ENCODE data around the gene CACNB4.
"Not testable (repeated sequence)": the region's sequence is repeated elsewhere in the genome, so short reads cannot be mapped to it uniquely, and the experiment has no call there.

Gene CACNB4

GRCh38 chr2:152098496-152099366 lies at the start of gene CACNB4:
Gene CACNB4 (minus strand): TSS chr2:152099044.
- no peak for DNase-seq (ENCODE audit: low read depth in 1 of 2, low spot score in 1 of 2)

DNA sequence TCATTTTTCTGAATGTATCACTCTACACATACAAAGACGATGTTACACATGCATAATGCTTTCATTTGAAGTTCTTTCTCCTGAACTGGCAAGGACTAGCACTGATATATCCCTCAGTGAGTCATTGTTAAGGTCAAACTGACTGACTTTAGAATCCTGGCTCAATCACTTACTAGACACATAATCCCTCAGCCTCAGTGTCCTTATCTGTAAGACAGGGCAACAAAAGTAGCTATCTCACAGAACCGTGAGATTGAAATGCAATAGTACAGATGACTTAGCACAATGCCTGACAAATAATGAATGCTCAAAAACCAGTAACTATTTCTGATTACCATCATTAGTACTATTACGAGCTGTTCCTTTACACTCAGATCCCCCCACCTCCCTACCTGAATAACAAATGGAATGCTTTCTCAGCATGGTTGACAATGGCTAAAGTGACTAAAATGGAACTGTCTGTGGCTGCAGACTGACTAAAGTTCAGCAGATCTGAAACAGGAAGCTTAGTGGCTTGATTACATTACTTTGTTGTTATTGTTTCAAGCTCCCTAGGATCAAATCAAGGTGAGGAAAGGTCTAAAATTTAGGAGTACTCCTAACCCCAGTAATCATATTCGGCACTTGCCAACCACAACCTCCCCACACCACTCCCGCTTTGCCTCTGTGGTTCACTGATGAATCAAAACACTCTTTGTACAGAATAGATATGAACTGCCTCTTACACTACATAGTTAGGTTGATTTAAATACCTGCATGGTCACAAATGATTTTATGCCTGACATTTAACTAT lies 35.8 kb upstream of the CACNB4 start:
- DNase-seq (ENCODE audit: low read depth in 1 of 2, low spot score in 1 of 2) = no peak

DNA sequence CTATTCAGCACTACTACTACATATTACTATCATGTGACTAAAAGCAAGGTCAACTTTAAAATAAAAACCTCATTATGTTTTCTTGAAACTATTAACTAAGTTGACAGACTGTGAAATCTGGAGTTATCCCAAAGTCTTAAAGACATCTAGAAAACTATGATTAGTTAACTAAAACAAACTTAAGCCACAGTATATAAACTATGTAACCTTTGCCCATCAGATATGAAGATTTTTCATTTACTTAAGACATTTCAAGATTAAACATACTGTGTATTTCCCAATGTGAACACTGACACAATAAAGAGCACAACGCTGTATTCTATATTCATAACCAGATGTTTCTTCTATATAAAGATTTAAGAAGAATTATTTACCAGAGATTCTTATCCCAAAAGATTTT lies 33.5 kb upstream of the CACNB4 start:
- DNase-seq (ENCODE audit: low read depth in 1 of 2, low spot score in 1 of 2) = no peak

DNA sequence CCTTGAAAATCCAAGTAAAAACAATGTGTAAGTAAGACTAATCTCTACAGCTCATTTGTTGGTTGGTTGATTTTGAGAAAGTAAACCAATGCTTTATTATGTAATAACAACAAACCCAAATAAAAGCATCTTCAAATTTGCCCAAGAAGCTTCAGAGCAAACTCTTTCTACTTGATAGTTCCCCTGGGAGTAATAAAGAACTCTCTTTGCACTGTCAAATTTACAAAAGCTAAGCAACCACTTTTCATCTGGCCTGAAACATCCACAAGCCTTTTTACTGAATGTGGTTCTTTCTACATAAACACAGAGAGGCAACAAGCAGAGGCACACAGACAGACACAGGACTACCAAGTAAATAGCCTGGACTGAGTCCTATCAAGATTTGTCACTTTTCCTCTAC lies 28.8 kb upstream of the CACNB4 start:
- DNase-seq (ENCODE audit: low read depth in 1 of 2, low spot score in 1 of 2) = no peak

GRCh38 chr2:152126664-152127063 lies 27.8 kb upstream of the CACNB4 start:
- DNase-seq (ENCODE audit: low read depth in 1 of 2, low spot score in 1 of 2) = no peak

GRCh38 chr2:152122161-152122560 lies 23.3 kb upstream of the CACNB4 start:
- DNase-seq (ENCODE audit: low read depth in 1 of 2, low spot score in 1 of 2) = no peak

- DNase-seq (ENCODE audit: low read depth in 1 of 2, low spot score in 1 of 2) = no peak
These were observed 21.6 kb upstream of the CACNB4 start for GRCh38 chr2:152120430-152120829.

DNA sequence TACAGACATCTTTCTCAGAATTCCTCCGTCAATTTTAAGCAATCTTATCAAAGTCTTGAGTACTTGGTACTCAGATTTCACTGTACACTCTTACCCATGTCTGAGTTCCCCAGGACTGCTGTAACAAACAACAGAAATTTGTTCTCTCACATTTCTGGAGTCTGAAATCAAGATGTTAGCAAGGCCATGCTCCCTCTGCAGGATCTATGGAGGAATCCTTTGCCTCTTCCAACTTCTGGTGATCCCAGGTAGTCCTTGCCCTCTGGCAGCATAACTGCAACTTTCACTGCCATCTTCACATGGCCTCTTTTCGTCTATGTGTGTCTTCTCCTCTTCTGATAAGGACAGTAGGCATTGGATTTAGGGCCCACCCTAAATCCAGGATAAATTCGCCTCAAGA lies 17.1 kb upstream of the CACNB4 start:
- DNase-seq (ENCODE audit: low read depth in 1 of 2, low spot score in 1 of 2) = no peak

GRCh38 chr2:152114366-152114765 lies 15.5 kb upstream of the CACNB4 start:
- no peak for DNase-seq (ENCODE audit: low read depth in 1 of 2, low spot score in 1 of 2)

GRCh38 chr2:152107140-152107539 lies 8.3 kb upstream of the CACNB4 start:
- not testable (repeated sequence) for DNase-seq (ENCODE audit: low read depth in 1 of 2, low spot score in 1 of 2)

DNA sequence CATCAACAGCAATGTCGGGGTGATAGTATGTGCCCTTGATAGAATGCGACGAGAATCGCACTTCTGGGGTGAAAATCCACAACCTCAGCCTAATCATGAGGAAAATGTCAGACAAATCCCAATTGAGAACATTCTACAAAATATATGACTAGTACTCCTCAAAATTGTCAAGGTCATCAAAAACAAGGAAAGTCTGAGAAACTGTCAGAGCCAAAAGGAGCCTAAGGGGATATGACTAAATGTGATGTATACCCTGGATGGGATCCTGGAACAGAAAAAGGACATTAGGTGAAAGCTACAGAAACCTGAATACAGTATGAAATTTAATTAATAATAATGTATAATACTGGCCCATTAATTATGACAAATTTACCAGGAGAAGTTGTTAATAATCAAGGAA lies 7.6 kb upstream of the CACNB4 start:
- no peak for DNase-seq (ENCODE audit: low read depth in 1 of 2, low spot score in 1 of 2)

GRCh38 chr2:152103271-152103670 lies 4.4 kb upstream of the CACNB4 start:
- DNase-seq (ENCODE audit: low read depth in 1 of 2, low spot score in 1 of 2) = no peak

- no peak for DNase-seq (ENCODE audit: low read depth in 1 of 2, low spot score in 1 of 2)
These were observed 2.1 kb upstream of the CACNB4 start for GRCh38 chr2:152100961-152101360.

DNA sequence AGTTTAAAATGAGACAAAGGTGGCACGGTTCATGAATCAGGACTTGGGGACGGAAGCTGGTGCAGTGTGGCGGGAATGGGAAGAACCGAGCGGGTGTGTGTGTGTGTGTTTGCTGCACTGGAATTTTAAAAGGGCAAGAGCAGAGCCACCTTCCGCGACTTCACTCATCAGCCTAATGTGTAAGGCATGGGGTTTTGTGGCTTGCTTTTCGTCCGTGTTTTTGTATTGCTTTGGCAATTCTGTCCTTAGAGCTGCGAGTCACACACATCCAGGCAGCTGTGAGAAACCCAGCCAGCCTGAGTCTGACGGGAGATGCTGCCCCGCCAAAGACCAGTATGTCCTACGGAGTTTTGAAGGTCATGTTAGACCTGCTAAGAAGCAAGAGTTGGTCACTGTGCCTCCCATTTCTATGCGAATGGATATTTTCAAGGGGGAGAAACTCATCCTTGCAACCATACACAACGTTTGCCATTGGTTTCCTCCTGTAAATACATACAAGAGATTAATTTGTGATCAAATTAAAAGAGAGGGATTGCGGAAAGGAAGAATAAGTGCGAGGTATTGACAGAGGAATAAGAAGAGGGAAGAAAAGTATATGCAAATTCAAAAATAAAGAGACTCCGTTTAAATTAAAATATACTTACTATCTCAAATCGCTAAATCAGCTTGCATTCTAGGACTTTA lies 665 bp upstream of the CACNB4 start:
- no peak for DNase-seq (ENCODE audit: low read depth in 1 of 2, low spot score in 1 of 2)

GRCh38 chr2:152097801-152098495 lies 896 bp downstream of the CACNB4 start:
- no peak for DNase-seq (ENCODE audit: low read depth in 1 of 2, low spot score in 1 of 2)

GRCh38 chr2:152097290-152097800 lies 1.5 kb downstream of the CACNB4 start:
- DNase-seq (ENCODE audit: low read depth in 1 of 2, low spot score in 1 of 2) = no peak

- DNase-seq (ENCODE audit: low read depth in 1 of 2, low spot score in 1 of 2) = no peak
These were observed 3.7 kb downstream of the CACNB4 start for GRCh38 chr2:152095146-152095545.

- DNase-seq (ENCODE audit: low read depth in 1 of 2, low spot score in 1 of 2) = no peak
These were observed 4.8 kb downstream of the CACNB4 start for GRCh38 chr2:152094014-152094413.

- DNase-seq (ENCODE audit: low read depth in 1 of 2, low spot score in 1 of 2) = no peak
These were observed 5.4 kb downstream of the CACNB4 start for GRCh38 chr2:152093464-152093863.

GRCh38 chr2:152092095-152092494 lies 6.7 kb downstream of the CACNB4 start:
- no peak for DNase-seq (ENCODE audit: low read depth in 1 of 2, low spot score in 1 of 2)

GRCh38 chr2:152090726-152091125 lies 8.1 kb downstream of the CACNB4 start:
- DNase-seq (ENCODE audit: low read depth in 1 of 2, low spot score in 1 of 2) = not testable (repeated sequence)

All from stimulated activated CD4-positive, alpha-beta T cell treated with anti-CD3 and anti-CD28 coated beads, Interleukin-15, amount 100 ng/mL, for 1 hour (primary cell).